Cardiac fibroblast (primary cell): ENCODE results near the gene CDK5R1.

Experiments used
- DNase-seq, 2 donors: peaks; one replicate each; pipeline versions ENCODE4 v3.0.0 to v3.0.0-alpha.2; 2010; ENCODE audit warnings: low read depth in 2 of 2
- H3K4me3 ChIP-seq, 2 donors: replicated peaks in 1 of 2; 1 replicate in 1 of 2; 2 replicates in 1 of 2; pipeline ENCODE4 v1.5.1; 2011; ENCODE audit warnings: low read depth in 2 of 2, low read length in 2 of 2, mild to moderate bottlenecking in 2 of 2, moderate library complexity in 1 of 2
- TF ChIP-seq, protein P1 (sequence below): IDR thresholded peaks from one replicate; pipeline ENCODE4 v1.5.1; 2011; ENCODE audit warnings: low read depth, mild to moderate bottlenecking, low read length, inconsistent platforms

Gene CDK5R1

DNA sequence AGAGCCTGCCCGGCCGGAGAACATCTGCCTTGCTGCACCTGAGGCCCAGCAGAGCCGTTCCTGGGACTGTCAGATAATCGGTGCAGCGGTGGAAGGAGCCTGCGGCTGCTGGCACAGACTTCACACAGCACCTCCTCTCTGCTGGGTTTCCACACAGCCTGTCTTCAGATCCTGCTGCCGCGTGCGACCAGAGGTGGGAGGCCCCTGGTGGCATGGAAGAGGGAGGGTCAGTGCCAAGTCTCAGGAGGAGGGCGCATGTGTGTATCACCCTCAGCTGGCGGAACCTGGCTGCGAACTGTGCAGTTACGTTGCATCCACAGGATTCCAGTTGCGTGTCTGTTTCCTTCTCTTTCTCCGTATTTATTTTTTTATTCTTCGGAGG is 3.3 kb downstream of the CDK5R1 start:
- no peak for DNase-seq
- TF ChIP-seq, protein P1, sequence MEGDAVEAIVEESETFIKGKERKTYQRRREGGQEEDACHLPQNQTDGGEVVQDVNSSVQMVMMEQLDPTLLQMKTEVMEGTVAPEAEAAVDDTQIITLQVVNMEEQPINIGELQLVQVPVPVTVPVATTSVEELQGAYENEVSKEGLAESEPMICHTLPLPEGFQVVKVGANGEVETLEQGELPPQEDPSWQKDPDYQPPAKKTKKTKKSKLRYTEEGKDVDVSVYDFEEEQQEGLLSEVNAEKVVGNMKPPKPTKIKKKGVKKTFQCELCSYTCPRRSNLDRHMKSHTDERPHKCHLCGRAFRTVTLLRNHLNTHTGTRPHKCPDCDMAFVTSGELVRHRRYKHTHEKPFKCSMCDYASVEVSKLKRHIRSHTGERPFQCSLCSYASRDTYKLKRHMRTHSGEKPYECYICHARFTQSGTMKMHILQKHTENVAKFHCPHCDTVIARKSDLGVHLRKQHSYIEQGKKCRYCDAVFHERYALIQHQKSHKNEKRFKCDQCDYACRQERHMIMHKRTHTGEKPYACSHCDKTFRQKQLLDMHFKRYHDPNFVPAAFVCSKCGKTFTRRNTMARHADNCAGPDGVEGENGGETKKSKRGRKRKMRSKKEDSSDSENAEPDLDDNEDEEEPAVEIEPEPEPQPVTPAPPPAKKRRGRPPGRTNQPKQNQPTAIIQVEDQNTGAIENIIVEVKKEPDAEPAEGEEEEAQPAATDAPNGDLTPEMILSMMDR = no peak
- H3K4me3 ChIP-seq = no peak overlapping the region

DNA sequence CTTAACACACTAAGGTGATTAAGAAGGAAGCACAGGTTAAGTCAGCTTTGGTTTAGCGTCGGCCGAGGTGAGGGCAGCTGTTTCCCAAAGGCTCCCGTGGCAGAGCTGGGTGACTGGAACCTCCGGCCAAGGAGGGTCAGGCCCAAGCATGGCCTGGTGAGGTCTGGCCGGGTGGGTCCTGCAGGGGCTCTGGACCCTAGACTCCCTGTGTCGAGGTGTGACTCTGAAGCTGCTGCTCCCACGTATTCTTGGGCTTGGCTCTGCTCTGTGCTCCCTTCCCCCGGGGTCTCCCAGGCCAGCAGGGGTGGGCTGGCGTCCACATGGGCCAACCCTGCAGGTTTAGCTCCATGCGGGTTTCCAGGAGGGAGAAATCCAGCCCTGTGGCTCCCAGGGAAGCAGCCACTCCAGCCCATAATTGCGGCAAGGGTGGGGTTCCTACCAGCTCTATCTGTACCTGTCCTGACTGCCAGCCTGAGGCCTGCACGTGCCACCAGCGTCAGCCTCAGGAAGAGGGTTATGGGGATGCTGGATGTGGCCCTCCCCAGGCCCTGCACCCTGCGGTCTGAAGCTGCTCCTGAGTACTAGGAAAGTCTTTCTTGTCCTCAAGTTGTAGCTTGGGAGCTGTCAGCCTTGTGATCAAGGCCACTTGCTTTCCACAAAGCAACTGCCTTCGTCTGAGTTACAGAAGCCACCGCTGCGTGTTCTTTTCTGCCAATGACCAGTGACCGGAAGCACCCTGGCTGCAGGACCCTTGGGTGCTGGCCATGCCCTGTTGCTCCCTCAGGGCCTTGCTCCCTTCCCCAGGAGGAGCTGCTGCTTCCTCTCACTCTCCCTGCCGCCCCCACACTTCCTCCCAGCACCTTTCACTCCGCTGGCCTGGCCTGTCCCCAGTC is 4.8 kb downstream of the CDK5R1 start:
- H3K4me3 ChIP-seq = no peak overlapping the region
- TF ChIP-seq, protein P1 = no peak
- DNase-seq = no peak

DNA sequence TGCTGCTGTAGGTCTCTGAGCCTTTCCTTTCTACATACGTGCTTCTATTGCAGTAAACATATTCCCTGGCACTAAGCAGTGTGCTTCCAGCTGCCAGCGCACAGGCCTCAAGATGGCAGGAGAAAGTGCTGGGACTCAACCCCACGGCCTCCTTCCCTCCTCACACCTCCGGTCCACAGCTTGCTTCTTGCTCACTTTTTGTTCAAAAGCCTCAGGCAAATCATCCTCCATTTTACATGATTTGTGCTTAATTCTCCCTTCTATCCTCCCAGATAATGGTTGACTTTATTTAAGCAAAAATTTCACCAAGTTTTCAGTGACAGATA is 5.4 kb downstream of the CDK5R1 start:
- DNase-seq = no peak
- TF ChIP-seq, protein P1 = no peak
- H3K4me3 ChIP-seq = no peak overlapping the region

DNA sequence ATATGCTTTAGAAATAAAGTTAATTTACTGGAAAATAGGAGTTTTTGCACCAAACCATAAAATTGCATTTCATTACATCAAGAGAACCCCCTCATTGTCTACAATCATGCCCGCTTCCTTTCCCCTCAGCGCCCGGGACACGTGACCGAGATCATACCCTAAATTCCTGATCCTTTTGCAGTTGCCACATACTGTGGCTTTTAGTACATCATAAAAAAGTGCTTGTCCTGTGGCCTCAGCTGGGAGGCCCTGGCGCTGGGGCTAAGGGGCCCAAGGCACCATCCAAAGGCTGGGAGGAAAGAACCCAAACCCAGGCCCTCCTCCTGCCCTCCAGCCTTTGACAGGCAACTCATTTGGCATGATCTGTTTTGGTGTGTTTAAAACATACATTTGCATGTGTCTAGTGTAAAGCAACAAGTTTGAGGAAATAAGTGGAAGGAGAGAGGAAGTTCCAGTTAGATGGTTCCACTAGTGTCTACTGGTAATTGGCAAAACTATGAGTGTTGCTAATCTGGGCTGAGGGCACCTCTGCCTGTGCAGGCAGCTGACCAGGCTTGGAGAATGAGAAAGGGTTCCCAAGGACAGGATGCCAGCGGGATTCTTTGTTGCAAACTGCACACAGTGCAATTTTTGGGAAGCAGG is 6.0 kb downstream of the CDK5R1 start:
- TF ChIP-seq, protein P1 = no peak
- DNase-seq = no peak
- H3K4me3 ChIP-seq = no peak overlapping the region

DNA sequence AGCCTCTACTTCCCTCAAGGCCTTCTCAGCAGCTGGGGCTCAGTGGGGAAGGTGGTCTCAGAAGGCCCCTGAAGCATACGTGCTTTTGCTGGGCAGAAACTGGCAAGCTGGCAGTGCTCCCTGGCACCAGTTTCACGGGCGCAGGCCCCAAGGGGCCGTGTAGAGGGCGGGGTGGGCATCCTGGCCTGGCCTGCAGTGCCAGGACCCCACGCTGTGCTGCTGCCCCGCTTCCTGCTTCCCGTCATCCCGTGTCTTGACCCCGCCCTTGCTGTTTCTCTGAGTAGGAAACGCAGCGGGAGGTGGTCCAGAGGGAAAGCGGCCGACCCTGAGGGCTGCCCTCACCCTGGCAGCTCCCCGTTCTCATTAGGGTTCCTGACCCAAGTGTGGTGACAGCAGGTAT is 6.8 kb downstream of the CDK5R1 start:
- no peak overlapping the region for H3K4me3 ChIP-seq
- TF ChIP-seq, protein P1 = no peak
- no peak for DNase-seq

DNA sequence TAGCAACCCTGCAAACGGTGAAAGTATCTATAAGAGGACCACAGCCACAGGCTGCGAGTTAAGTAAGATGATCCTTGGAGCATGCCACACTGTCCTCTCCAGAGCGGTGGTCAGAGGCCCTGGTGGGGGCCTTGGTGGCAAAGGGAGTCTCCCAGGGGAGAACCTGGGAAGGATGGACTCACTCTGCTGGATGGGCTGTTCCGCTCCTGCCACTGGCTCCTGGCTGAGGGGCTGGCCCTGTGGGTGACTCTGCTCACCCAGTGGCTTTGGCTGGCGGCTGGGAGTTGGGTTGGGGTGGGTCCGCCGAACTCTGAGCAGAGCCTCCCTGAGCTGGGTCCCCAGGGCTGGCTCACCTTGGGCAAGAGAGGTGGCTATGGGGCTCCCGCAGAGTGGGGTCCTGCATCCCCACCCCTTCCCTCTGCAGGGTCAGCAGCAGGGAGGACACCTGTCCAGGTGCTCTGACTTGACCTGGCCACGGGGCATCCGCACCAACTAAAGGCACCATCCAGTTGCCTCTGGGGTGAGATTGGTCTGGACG is 7.3 kb downstream of the CDK5R1 start:
- DNase-seq = no peak
- no peak overlapping the region for H3K4me3 ChIP-seq
- TF ChIP-seq, protein P1 = no peak
